GM23338 (cell line): ENCODE results near the gene PRPF6. TPM values are rescaled to one million over a fixed set of nuclear protein-coding genes. Genes with fewer than 3 reads are reported as not detected.

Experiments
- CREB1 ChIP-seq: fragments of 250-450 bp; sonication (Bioruptor Pico); IDR thresholded peaks from 2 replicates; pipeline ENCODE4 v1.5.0; 2020; ENCODE audit warnings: low read depth, mild to moderate bottlenecking, moderate library complexity
- NANOG ChIP-seq: IDR thresholded peaks from 2 replicates; pipeline ENCODE4 v1.6.1; 2016; ENCODE audit warnings: antibody characterized with exemption, borderline replicate concordance
- STAT1 ChIP-seq: IDR thresholded peaks from one replicate; pipeline ENCODE4 v1.6.1; 2016; ENCODE audit warnings: antibody characterized with exemption; ENCODE audit not compliant: unreplicated experiment
- ZNF331 ChIP-seq: fragments of 250-450 bp; sonication (Bioruptor Pico); IDR thresholded peaks from 2 replicates; pipeline ENCODE4 v1.5.0; 2020; ENCODE audit warnings: low read depth, mild to moderate bottlenecking, moderate library complexity
- polyA plus RNA-seq: library from polyadenylated mRNA; unstranded; fragments of >200 nt; fragmentation: Nextera tagmentation; extraction: Ambion mirVana; gene quantifications from 2 replicates; pipeline ENCODE4 v1.2.1, GENCODE V29; 2016
- total RNA-seq: library from RNA; depleted of rRNA; stranded (reverse); fragments of >200 nt; shearing (Covaris generic); gene quantifications from 2 replicates; pipeline ENCODE4 v1.2.3, GENCODE V29; 2014
- TF ChIP-seq, protein P1 (sequence below): fragments of 250-450 bp; sonication (Bioruptor Pico); IDR thresholded peaks from 2 replicates; pipeline ENCODE4 v1.5.0; 2020; ENCODE audit warnings: mild to moderate bottlenecking, moderate library complexity
- TF ChIP-seq, protein P2 (sequence below), 2 experiments: fragments of 200-600 bp in 1 of 2; sonication (generic) in 1 of 2; conservative IDR thresholded peaks; 2 replicates each; pipeline versions ENCODE4 v1.5.1 to v1.6.1; 2016 to 2017; ENCODE audit warnings: antibody characterized with exemption in 2 of 2, low read depth in 2 of 2, mild to moderate bottlenecking in 2 of 2, moderate library complexity in 1 of 2
- TF ChIP-seq, protein P3 (sequence below): IDR thresholded peaks from one replicate; pipeline ENCODE4 v1.6.1; 2018; ENCODE audit warnings: antibody characterized with exemption; ENCODE audit not compliant: unreplicated experiment

The PRPF6 gene
- total and polyA plus RNA-seq, 2 experiments from 2014 or later: 53.8 to 79.9 TPM

GRCh38 chr20:63982937-63983336 lies 2.0 kb downstream of the PRPF6 start (continued):
- TF ChIP-seq, protein P1, sequence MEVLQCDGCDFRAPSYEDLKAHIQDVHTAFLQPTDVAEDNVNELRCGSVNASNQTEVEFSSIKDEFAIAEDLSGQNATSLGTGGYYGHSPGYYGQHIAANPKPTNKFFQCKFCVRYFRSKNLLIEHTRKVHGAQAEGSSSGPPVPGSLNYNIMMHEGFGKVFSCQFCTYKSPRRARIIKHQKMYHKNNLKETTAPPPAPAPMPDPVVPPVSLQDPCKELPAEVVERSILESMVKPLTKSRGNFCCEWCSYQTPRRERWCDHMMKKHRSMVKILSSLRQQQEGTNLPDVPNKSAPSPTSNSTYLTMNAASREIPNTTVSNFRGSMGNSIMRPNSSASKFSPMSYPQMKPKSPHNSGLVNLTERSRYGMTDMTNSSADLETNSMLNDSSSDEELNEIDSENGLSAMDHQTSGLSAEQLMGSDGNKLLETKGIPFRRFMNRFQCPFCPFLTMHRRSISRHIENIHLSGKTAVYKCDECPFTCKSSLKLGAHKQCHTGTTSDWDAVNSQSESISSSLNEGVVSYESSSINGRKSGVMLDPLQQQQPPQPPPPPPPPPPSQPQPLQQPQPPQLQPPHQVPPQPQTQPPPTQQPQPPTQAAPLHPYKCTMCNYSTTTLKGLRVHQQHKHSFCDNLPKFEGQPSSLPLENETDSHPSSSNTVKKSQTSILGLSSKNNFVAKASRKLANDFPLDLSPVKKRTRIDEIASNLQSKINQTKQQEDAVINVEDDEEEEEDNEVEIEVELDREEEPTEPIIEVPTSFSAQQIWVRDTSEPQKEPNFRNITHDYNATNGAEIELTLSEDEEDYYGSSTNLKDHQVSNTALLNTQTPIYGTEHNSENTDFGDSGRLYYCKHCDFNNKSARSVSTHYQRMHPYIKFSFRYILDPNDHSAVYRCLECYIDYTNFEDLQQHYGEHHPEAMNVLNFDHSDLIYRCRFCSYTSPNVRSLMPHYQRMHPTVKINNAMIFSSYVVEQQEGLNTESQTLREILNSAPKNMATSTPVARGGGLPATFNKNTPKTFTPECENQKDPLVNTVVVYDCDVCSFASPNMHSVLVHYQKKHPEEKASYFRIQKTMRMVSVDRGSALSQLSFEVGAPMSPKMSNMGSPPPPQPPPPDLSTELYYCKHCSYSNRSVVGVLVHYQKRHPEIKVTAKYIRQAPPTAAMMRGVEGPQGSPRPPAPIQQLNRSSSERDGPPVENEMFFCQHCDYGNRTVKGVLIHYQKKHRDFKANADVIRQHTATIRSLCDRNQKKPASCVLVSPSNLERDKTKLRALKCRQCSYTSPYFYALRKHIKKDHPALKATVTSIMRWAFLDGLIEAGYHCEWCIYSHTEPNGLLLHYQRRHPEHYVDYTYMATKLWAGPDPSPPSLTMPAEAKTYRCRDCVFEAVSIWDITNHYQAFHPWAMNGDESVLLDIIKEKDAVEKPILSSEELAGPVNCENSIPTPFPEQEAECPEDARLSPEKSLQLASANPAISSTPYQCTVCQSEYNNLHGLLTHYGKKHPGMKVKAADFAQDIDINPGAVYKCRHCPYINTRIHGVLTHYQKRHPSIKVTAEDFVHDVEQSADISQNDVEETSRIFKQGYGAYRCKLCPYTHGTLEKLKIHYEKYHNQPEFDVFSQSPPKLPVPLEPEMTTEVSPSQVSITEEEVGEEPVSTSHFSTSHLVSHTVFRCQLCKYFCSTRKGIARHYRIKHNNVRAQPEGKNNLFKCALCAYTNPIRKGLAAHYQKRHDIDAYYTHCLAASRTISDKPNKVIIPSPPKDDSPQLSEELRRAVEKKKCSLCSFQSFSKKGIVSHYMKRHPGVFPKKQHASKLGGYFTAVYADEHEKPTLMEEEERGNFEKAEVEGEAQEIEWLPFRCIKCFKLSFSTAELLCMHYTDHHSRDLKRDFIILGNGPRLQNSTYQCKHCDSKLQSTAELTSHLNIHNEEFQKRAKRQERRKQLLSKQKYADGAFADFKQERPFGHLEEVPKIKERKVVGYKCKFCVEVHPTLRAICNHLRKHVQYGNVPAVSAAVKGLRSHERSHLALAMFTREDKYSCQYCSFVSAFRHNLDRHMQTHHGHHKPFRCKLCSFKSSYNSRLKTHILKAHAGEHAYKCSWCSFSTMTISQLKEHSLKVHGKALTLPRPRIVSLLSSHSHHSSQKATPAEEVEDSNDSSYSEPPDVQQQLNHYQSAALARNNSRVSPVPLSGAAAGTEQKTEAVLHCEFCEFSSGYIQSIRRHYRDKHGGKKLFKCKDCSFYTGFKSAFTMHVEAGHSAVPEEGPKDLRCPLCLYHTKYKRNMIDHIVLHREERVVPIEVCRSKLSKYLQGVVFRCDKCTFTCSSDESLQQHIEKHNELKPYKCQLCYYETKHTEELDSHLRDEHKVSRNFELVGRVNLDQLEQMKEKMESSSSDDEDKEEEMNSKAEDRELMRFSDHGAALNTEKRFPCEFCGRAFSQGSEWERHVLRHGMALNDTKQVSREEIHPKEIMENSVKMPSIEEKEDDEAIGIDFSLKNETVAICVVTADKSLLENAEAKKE: no peak
- TF ChIP-seq NANOG (no peak), ZNF331 (no peak), STAT1 (no peak), CREB1 (CRISPR knock-in tag) (no peak)
- TF ChIP-seq, protein P2, sequence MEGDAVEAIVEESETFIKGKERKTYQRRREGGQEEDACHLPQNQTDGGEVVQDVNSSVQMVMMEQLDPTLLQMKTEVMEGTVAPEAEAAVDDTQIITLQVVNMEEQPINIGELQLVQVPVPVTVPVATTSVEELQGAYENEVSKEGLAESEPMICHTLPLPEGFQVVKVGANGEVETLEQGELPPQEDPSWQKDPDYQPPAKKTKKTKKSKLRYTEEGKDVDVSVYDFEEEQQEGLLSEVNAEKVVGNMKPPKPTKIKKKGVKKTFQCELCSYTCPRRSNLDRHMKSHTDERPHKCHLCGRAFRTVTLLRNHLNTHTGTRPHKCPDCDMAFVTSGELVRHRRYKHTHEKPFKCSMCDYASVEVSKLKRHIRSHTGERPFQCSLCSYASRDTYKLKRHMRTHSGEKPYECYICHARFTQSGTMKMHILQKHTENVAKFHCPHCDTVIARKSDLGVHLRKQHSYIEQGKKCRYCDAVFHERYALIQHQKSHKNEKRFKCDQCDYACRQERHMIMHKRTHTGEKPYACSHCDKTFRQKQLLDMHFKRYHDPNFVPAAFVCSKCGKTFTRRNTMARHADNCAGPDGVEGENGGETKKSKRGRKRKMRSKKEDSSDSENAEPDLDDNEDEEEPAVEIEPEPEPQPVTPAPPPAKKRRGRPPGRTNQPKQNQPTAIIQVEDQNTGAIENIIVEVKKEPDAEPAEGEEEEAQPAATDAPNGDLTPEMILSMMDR (conservative IDR thresholded peaks at IDR 0.05; ENCODE audit: low read depth in 2 of 2): no peak
- TF ChIP-seq, protein P3, sequence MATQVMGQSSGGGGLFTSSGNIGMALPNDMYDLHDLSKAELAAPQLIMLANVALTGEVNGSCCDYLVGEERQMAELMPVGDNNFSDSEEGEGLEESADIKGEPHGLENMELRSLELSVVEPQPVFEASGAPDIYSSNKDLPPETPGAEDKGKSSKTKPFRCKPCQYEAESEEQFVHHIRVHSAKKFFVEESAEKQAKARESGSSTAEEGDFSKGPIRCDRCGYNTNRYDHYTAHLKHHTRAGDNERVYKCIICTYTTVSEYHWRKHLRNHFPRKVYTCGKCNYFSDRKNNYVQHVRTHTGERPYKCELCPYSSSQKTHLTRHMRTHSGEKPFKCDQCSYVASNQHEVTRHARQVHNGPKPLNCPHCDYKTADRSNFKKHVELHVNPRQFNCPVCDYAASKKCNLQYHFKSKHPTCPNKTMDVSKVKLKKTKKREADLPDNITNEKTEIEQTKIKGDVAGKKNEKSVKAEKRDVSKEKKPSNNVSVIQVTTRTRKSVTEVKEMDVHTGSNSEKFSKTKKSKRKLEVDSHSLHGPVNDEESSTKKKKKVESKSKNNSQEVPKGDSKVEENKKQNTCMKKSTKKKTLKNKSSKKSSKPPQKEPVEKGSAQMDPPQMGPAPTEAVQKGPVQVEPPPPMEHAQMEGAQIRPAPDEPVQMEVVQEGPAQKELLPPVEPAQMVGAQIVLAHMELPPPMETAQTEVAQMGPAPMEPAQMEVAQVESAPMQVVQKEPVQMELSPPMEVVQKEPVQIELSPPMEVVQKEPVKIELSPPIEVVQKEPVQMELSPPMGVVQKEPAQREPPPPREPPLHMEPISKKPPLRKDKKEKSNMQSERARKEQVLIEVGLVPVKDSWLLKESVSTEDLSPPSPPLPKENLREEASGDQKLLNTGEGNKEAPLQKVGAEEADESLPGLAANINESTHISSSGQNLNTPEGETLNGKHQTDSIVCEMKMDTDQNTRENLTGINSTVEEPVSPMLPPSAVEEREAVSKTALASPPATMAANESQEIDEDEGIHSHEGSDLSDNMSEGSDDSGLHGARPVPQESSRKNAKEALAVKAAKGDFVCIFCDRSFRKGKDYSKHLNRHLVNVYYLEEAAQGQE: no peak
